Coronary artery (tissue), 2 donors: ENCODE data around the gene PSENEN.

ENCODE experiments used
- DNase-seq: peaks from one replicate; pipeline ENCODE4 v3.0.0-alpha.2; 2017; ENCODE audit warnings: low spot score
- H3K27ac ChIP-seq, 2 donors: fragments of 200-600 bp; sonication (generic); one replicate each; pipeline ENCODE4 v1.5.1; 2016 to 2019
- H3K4me3 ChIP-seq: fragments of 200-600 bp; sonication (generic); 2 replicates; pipeline ENCODE4 v1.5.1; 2016; ENCODE audit warnings: mild to moderate bottlenecking, moderate library complexity
- CTCF ChIP-seq: fragments of 200-600 bp; sonication (generic); IDR thresholded peaks from one replicate; pipeline ENCODE4 v1.5.1; 2019; ENCODE audit warnings: antibody characterized with exemption

Gene PSENEN

GRCh38 chr19:35777086-35777841 lies 31.8 kb downstream of the PSENEN start:
- DNase-seq: no peak
- H3K4me3 ChIP-seq: no peak overlapping the region
- TF ChIP-seq CTCF: no peak
- H3K27ac ChIP-seq: no peak overlapping the region

- Histone ChIP-seq H3K4me3 (no peak overlapping the region), H3K27ac (no peak overlapping the region)
- no peak for TF ChIP-seq CTCF
- no peak for DNase-seq
These were observed 32.5 kb downstream of the PSENEN start for GRCh38 chr19:35777961-35778360.

- DNase-seq: no peak
- Histone ChIP-seq H3K27ac (no peak overlapping the region), H3K4me3 (no peak overlapping the region)
- no peak for TF ChIP-seq CTCF
These were observed 33.6 kb downstream of the PSENEN start for GRCh38 chr19:35779033-35779432.

- no peak for TF ChIP-seq CTCF
- no peak for DNase-seq
- Histone ChIP-seq H3K4me3 (no peak overlapping the region), H3K27ac (no peak overlapping the region)
These were observed 34.6 kb downstream of the PSENEN start for GRCh38 chr19:35780058-35780457.

GRCh38 chr19:35780717-35781116 lies 35.3 kb downstream of the PSENEN start:
- no peak for TF ChIP-seq CTCF
- Histone ChIP-seq H3K4me3 (no peak overlapping the region), H3K27ac (no peak overlapping the region)
- DNase-seq: no peak

- Histone ChIP-seq H3K27ac (no peak overlapping the region), H3K4me3 (no peak overlapping the region)
- DNase-seq: no peak
- TF ChIP-seq CTCF: no peak
These were observed 36.2 kb downstream of the PSENEN start for GRCh38 chr19:35781650-35782049.

- Histone ChIP-seq H3K4me3 (no peak overlapping the region), H3K27ac (no peak overlapping the region)
- no peak for TF ChIP-seq CTCF
- DNase-seq: no peak
These were observed 37.1 kb downstream of the PSENEN start for GRCh38 chr19:35782589-35782988.
